IPS-18a (cell line): ENCODE data around the gene DCC.
A peak's percentile ranks its signal among the peaks of the same experiment; 100 is the strongest.
"Not testable (repeated sequence)": the region's sequence is repeated elsewhere in the genome, so short reads cannot be mapped to it uniquely, and the experiment has no call there.

Experiments used
- H3K27ac ChIP-seq: one replicate; pipeline ENCODE4 v1.5.1; 2013; ENCODE audit warnings: low read length
- H3K27me3 ChIP-seq: one replicate; pipeline ENCODE4 v1.6.1; 2013; ENCODE audit warnings: mild to moderate bottlenecking, low read length; ENCODE audit not compliant: control insufficient read depth, insufficient read depth
- H3K36me3 ChIP-seq: one replicate; pipeline ENCODE4 v1.6.1; 2013; ENCODE audit warnings: low read depth, low read length; ENCODE audit not compliant: control insufficient read depth
- H3K4me1 ChIP-seq: one replicate; pipeline ENCODE4 v1.6.1; 2013; ENCODE audit warnings: low read depth, low read length; ENCODE audit not compliant: control insufficient read depth
- H3K4me3 ChIP-seq: one replicate; pipeline ENCODE4 v1.5.1; 2013; ENCODE audit warnings: low read length
- H3K9ac ChIP-seq: one replicate; pipeline ENCODE4 v1.6.1; 2013; ENCODE audit warnings: mild to moderate bottlenecking, low read length, moderate library complexity
- H3K9me3 ChIP-seq: one replicate; pipeline ENCODE4 v1.6.1; 2013; ENCODE audit warnings: low read depth, low read length; ENCODE audit not compliant: control insufficient read depth

Gene DCC

GRCh38 chr18:53443336-53443735, 1103.3 kb downstream of the DCC start:
- Histone ChIP-seq H3K27ac (no peak overlapping the region), H3K4me1 (no peaks in the 10 kb centered on the region), H3K9me3 (no peaks in the 10 kb centered on the region), H3K36me3 (no peaks in the 10 kb centered on the region), H3K4me3 (no peak overlapping the region), H3K27me3 (no peaks in the 10 kb centered on the region), H3K9ac (no peak overlapping the region)

- H3K27me3 ChIP-seq: no peaks in the 10 kb centered on the region
- no peaks in the 10 kb centered on the region for H3K36me3 ChIP-seq
These were observed 1103.8 kb downstream of the DCC start for GRCh38 chr18:53443831-53444230.

DNA sequence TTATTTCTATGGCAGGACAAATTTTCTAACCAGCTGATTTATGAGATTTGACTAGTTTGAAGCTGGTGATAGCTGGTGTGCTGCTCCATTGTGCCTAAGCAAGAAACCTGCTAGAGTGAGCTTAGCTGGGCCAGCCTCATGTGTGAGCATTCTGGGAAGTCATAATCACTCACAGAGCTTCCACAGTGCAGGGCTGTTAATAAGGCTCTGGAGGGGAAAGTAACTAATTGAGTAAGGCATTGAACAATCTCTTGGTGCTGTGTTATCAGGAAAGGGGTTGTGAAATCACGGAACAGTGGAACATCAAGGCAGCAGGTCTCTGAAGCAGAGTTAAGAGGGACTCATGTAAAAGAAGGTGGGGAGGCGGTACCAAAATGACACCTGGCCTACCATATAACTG, 1111.9 kb downstream of the DCC start:
- Histone ChIP-seq H3K36me3 (no peaks in the 10 kb centered on the region), H3K4me1 (peaks cover 6% of the 10 kb centered on the region), H3K9me3 (no peaks in the 10 kb centered on the region), H3K27me3 (no peaks in the 10 kb centered on the region), H3K4me3 (no peak overlapping the region), H3K9ac (no peak overlapping the region), H3K27ac (no peak overlapping the region)

More at GRCh38 chr18:53443831-53444230, 1103.8 kb downstream of the DCC start:
- H3K27ac ChIP-seq: no peak overlapping the region
- no peaks in the 10 kb centered on the region for H3K4me1 ChIP-seq
- no peak overlapping the region for H3K4me3 ChIP-seq
- H3K9me3 ChIP-seq: no peaks in the 10 kb centered on the region
- no peak overlapping the region for H3K9ac ChIP-seq

GRCh38 chr18:53457068-53457467, 1117.1 kb downstream of the DCC start:
- Histone ChIP-seq H3K27me3 (no peaks in the 10 kb centered on the region), H3K4me3 (no peak overlapping the region), H3K4me1 (peaks cover 18% of the 10 kb centered on the region), H3K36me3 (no peaks in the 10 kb centered on the region), H3K9me3 (no peaks in the 10 kb centered on the region), H3K9ac (no peak overlapping the region), H3K27ac (no peak overlapping the region)

- no peak overlapping the region for H3K4me3 ChIP-seq
- H3K9me3 ChIP-seq: no peaks in the 10 kb centered on the region
- no peak overlapping the region for H3K9ac ChIP-seq
- H3K27ac ChIP-seq: no peak overlapping the region
- H3K4me1 ChIP-seq: peaks cover 18% of the 10 kb centered on the region
- H3K36me3 ChIP-seq: no peaks in the 10 kb centered on the region
- H3K27me3 ChIP-seq: no peaks in the 10 kb centered on the region
These were observed 1118.3 kb downstream of the DCC start for GRCh38 chr18:53458268-53458667.

GRCh38 chr18:53458944-53459580, 1119.1 kb downstream of the DCC start:
- Histone ChIP-seq H3K27me3 (no peaks in the 10 kb centered on the region), H3K4me1 (peaks cover 18% of the 10 kb centered on the region), H3K36me3 (no peaks in the 10 kb centered on the region), H3K4me3 (no peak overlapping the region), H3K9me3 (no peaks in the 10 kb centered on the region), H3K27ac (peak overlapping the region; percentile 16), H3K9ac (no peak overlapping the region)

DNA sequence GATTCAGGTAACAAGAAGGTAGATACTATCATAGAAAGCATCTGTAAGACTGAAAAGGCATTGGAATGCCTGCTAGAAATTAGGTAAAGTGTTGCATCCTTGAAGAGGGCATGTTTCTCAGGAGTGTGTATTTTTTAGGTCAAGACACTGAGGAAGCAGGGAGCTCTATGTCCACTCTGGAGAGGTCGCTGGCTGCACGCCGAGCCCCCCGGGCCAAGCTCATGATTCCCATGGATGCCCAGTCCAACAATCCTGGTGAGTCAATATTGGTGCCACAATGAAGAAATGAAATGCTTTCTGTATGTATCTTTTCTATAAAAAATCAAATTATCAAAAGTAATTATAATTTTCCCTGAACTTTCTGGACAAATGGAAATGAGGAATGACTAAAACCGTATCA, 1127.8 kb downstream of the DCC start:
- Histone ChIP-seq H3K9me3 (no peaks in the 10 kb centered on the region), H3K4me3 (no peak overlapping the region), H3K9ac (no peak overlapping the region), H3K27ac (no peak overlapping the region), H3K27me3 (no peaks in the 10 kb centered on the region), H3K36me3 (no peaks in the 10 kb centered on the region), H3K4me1 (no peaks in the 10 kb centered on the region)

DNA sequence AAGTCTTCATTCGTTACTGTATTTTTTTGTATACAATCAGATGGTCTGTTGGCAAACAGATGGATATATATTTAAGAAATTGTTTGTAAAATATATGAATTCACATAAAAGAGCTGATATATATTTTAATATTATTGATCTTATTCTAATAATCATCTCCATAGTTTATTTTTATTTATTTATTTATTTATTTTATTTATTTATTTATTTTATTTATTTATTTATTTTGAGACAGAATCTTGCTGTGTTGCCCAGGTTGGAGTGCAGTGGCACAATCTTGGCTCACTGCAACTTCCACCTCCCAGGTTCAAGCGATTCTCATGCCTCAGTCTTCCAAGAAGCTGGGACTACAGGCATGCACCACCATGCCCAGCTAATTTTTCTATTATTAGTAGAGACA, 1128.2 kb downstream of the DCC start:
- not testable (repeated sequence) for H3K4me3 ChIP-seq, H3K4me1 ChIP-seq, H3K27ac ChIP-seq, H3K9ac ChIP-seq, H3K27me3 ChIP-seq, H3K36me3 ChIP-seq, H3K9me3 ChIP-seq

DNA sequence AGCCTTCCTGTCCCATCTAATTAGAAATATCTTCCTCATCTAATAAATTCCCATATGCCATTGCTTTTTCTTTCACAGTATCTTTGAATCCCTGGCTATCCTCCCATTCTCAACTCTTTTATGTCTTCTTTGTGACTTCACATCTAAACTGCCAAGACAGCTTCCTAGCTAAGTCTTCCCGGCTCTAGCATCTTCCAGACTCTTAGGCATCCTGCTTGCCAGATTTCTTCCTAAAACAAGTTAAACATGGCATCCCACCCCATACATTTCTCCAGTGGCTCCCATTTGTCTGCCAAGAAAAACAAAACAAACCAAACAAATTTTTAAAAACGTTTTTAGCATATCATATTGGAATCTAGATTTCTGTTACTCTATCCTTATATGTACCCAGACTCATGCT, 1132.5 kb downstream of the DCC start:
- H3K36me3 ChIP-seq: no peaks in the 10 kb centered on the region
- H3K4me3 ChIP-seq: no peak overlapping the region
- no peaks in the 10 kb centered on the region for H3K4me1 ChIP-seq
- H3K9me3 ChIP-seq: peaks cover 2% of the 10 kb centered on the region
- H3K27me3 ChIP-seq: no peaks in the 10 kb centered on the region
- H3K27ac ChIP-seq: no peak overlapping the region
- H3K9ac ChIP-seq: no peak overlapping the region

GRCh38 chr18:53478155-53478554, 1138.2 kb downstream of the DCC start:
- no peak overlapping the region for H3K27ac ChIP-seq
- H3K36me3 ChIP-seq: no peaks in the 10 kb centered on the region
- peaks cover 2% of the 10 kb centered on the region for H3K9me3 ChIP-seq
- H3K27me3 ChIP-seq: no peaks in the 10 kb centered on the region
- H3K4me3 ChIP-seq: no peak overlapping the region
- H3K4me1 ChIP-seq: no peaks in the 10 kb centered on the region
- H3K9ac ChIP-seq: no peak overlapping the region

- Histone ChIP-seq H3K9me3 (no peaks in the 10 kb centered on the region), H3K27ac (no peak overlapping the region), H3K27me3 (no peaks in the 10 kb centered on the region), H3K4me3 (no peak overlapping the region), H3K9ac (no peak overlapping the region), H3K4me1 (no peaks in the 10 kb centered on the region), H3K36me3 (no peaks in the 10 kb centered on the region)
These were observed 1146.3 kb downstream of the DCC start for GRCh38 chr18:53486296-53486695.

DNA sequence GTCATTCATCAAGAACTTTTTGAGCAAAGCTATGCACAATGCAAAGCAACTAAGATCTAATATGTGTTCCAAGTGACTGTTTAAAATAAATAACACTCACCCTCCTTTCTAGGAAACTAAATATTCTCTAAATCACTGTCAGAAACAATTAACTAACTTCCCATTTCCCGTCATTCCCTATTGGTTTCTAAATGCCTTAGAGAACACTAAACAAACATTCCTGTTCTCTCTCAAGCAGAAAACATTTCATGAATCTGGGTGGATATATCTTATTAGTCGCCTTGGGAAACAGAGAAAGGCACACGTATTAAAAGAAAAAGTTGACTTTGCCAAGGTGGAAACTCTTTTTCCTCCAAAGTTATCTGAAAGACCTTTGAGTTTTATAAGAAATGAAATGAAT, 1149.3 kb downstream of the DCC start:
- Histone ChIP-seq H3K9me3 (no peaks in the 10 kb centered on the region), H3K36me3 (no peaks in the 10 kb centered on the region), H3K4me1 (no peaks in the 10 kb centered on the region), H3K4me3 (no peak overlapping the region), H3K9ac (no peak overlapping the region), H3K27ac (no peak overlapping the region), H3K27me3 (no peaks in the 10 kb centered on the region)
